ENCODE measurements around the gene HIVEP1. TPM values are rescaled to one million over a fixed set of nuclear protein-coding genes. Genes with fewer than 3 reads are reported as not detected.

The HIVEP1 gene
- total and polyA plus RNA-seq, 2 of the 8 experiments (the other 6 are each of a cell fraction or from before 2014, with no cell fraction given), result 22.6 to 23.1 TPM

- TF ChIP-seq RBBP5 (IDR thresholded peaks at IDR 0.05; ENCODE audit: borderline replicate concordance, low read depth, low read length) (no peak), RNF2 (IDR thresholded peaks at IDR 0.05; ENCODE audit: borderline replicate concordance, low read depth, low read length, missing control alignments, poor library complexity, severe bottlenecking) (no peak), KDM4A (IDR thresholded peaks at IDR 0.05; ENCODE audit: low read depth, low read length, severe bottlenecking) (no peak)
Observed at GRCh38 chr6:12017876-12018401, 5.8 kb downstream of the HIVEP1 start (continued).
